H1 (cell line): ENCODE results near the gene NEGR1. TPM values are rescaled to one million over a fixed set of nuclear protein-coding genes. Genes with fewer than 3 reads are reported as not detected.

Source experiments
- CHD1 ChIP-seq: IDR thresholded peaks from 2 replicates; pipeline ENCODE4 v1.6.1; 2012; ENCODE audit warnings: low read depth, low read length, improper control_type of control experiment
- CHD2 ChIP-seq: IDR thresholded peaks from 2 replicates; pipeline ENCODE4 v1.6.1; 2012; ENCODE audit warnings: low read length, improper control_type of control experiment
- HDAC2 ChIP-seq, 2 experiments: fragments of 300-600 bp in 1 of 2; sonication (generic) in 1 of 2; IDR thresholded peaks; 2 replicates each; pipeline ENCODE4 v1.6.1; 2011 to 2012; ENCODE audit warnings: low read depth in 2 of 2, low read length in 2 of 2, mild to moderate bottlenecking in 2 of 2, moderate library complexity in 2 of 2, borderline replicate concordance in 1 of 2, inconsistent platforms in 1 of 2
- TAF7 ChIP-seq: optimal IDR thresholded peaks from 2 replicates; pipeline ENCODE3; 2011; ENCODE audit warnings: low read depth, mild to moderate bottlenecking, inconsistent platforms, low read length, moderate library complexity, borderline replicate concordance
- polyA plus RNA-seq, 7 experiments: library from polyadenylated mRNA; depleted of rRNA in 3 of 7; stranded (reverse) in 5 of 7; unstranded in 2 of 7; fragments of >200 nt in 5 of 7; fragments of 200-250 nt in 2 of 7; gene quantifications; 1 replicate in 5 of 7; 2 replicates in 1 of 7; 4 replicates in 1 of 7; pipeline versions ENCODE4 v1.2.1 to v1.2.3, GENCODE V29; 2011 to 2013; ENCODE audit warnings: missing spikeins in 2 of 7, mixed read lengths in 2 of 7
- total RNA-seq: library from RNA; stranded (reverse); fragmentation: NEBNext Ultra II Directional; extraction: Animal tissue kit (Norgen Biotek cat#: 25700); gene quantifications from 2 replicates; pipeline ENCODE4 v1.2.1, GENCODE V29; 2021

NEGR1 gene
- total and polyA plus RNA-seq, 2 of the 8 experiments (the other 6 are each of a cell fraction or from before 2014, with no cell fraction given) = 0.71 to 1.3 TPM

DNA sequence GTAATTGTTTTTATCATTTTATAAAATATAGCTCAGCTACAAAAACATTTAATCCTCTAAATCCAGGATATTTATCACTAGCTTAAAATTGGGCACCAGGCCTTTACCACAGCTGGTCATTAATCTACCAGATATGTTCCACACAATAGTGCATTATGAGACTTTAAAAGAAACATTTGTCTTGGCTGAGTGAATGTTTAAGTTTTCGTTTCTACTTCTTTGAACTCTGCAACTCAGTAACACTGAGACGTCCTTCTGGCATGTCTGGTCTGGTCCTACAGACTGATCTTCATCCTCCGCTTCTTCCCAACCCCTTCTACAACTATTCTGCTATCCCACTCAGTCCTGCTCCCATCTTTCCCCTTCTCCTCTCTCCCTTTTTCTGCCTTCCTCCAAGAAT is 296.2 kb downstream of the NEGR1 start (continued):
- TF ChIP-seq HDAC2 (IDR thresholded peaks at IDR 0.05; ENCODE audit: borderline replicate concordance in 1 of 2, low read depth in 2 of 2, low read length in 2 of 2) (no peak), TAF7 (no peak), CHD1 (no peak), CHD2 (no peak)
